A673 (cell line): Measurements from ENCODE around the gene FAAP20. TPM values are rescaled to one million over a fixed set of nuclear protein-coding genes. Genes with fewer than 3 reads are reported as not detected.

Source experiments
- BruUV-seq: library from RNA; stranded (reverse); fragments of 400-500 nt; replicated peaks from 2 replicates; lab custom pipeline; 2021; lab: Mats Ljungman, UMichigan
- CTCF ChIA-PET: fragments of 300-600 bp; sonication (Branson Sonifier 250); formaldehyde crosslinking; loops from one replicate; lab custom pipeline; 2022; ENCODE audit warnings: antibody characterized with exemption; lab: Charles Lee
- POLR2A ChIA-PET: fragments of 300-600 bp; sonication (Branson Sonifier 250); formaldehyde crosslinking; loops from one replicate; lab custom pipeline; 2022; ENCODE audit warnings: antibody characterized with exemption; ENCODE audit not compliant: low non-redundant PET; lab: Charles Lee
- DNase-seq: peaks from one replicate; pipeline ENCODE4 v3.0.0-alpha.2; 2015; ENCODE audit warnings: low spot score
- H3K27ac ChIP-seq: fragments of 200-600 bp; sonication (generic); 2 replicates; pipeline ENCODE4 v1.5.1; 2016; ENCODE audit warnings: mixed run types, low read depth, mild to moderate bottlenecking, mixed read lengths, antibody characterized with exemption, low read length; ENCODE audit not compliant: poor library complexity, severe bottlenecking
- H3K27me3 ChIP-seq: fragments of 200-600 bp; sonication (generic); replicated peaks from 2 replicates; pipeline ENCODE4 v1.6.1; 2017; ENCODE audit warnings: mixed run types, low read depth, mild to moderate bottlenecking, mixed read lengths, antibody characterized with exemption, low read length; ENCODE audit not compliant: insufficient read depth, poor library complexity
- H3K36me3 ChIP-seq: fragments of 200-600 bp; sonication (generic); 2 replicates; pipeline ENCODE4 v1.6.1; 2016; ENCODE audit warnings: mixed run types, mild to moderate bottlenecking, mixed read lengths, antibody characterized with exemption, low read length; ENCODE audit not compliant: insufficient read depth, poor library complexity, severe bottlenecking
- H3K4me1 ChIP-seq: fragments of 200-600 bp; sonication (generic); 2 replicates; pipeline ENCODE4 v1.6.1; 2017; ENCODE audit warnings: mixed run types, mild to moderate bottlenecking, mixed read lengths, antibody characterized with exemption, low read length; ENCODE audit not compliant: insufficient read depth, poor library complexity, severe bottlenecking
- H3K4me3 ChIP-seq: fragments of 200-600 bp; sonication (generic); 2 replicates; pipeline ENCODE4 v1.5.1; 2016; ENCODE audit warnings: low read depth, mixed run types, mild to moderate bottlenecking, mixed read lengths, low read length; ENCODE audit not compliant: poor library complexity, severe bottlenecking
- H3K9me3 ChIP-seq: fragments of 200-600 bp; sonication (generic); 2 replicates; pipeline ENCODE4 v1.6.1; 2016; ENCODE audit warnings: mixed run types, low read depth, mild to moderate bottlenecking, mixed read lengths, antibody characterized with exemption, low read length; ENCODE audit not compliant: poor library complexity, severe bottlenecking
- EZH2 ChIP-seq: fragments of 200-600 bp; sonication (generic); IDR thresholded peaks from 2 replicates; pipeline ENCODE4 v1.6.1; 2017; ENCODE audit warnings: borderline replicate concordance, low read depth, mild to moderate bottlenecking, mixed read lengths, antibody characterized with exemption, low read length; ENCODE audit not compliant: poor library complexity, severe bottlenecking
- intact Hi-C: fragments of 100-400 bp; cut with micrococcal nuclease; formaldehyde crosslinking; loops from one replicate; pipeline ENCODE4 v1.10.0; 2022; ENCODE audit not compliant: unreplicated experiment
- total RNA-seq: library from RNA; stranded (reverse); gene quantifications from 2 replicates; pipeline ENCODE4 v1.2.3, GENCODE V29; 2021
- TF ChIP-seq, protein P1 (sequence below): fragments of 300-800, 200-600 bp; sonication (generic); conservative IDR thresholded peaks from 2 replicates; pipeline ENCODE4 v1.5.1; 2017; ENCODE audit warnings: low read depth, mild to moderate bottlenecking, antibody characterized with exemption, low read length, moderate library complexity, mixed read lengths

The FAAP20 gene
- total RNA-seq, 1 experiment from 2014 or later: 114 TPM

DNA sequence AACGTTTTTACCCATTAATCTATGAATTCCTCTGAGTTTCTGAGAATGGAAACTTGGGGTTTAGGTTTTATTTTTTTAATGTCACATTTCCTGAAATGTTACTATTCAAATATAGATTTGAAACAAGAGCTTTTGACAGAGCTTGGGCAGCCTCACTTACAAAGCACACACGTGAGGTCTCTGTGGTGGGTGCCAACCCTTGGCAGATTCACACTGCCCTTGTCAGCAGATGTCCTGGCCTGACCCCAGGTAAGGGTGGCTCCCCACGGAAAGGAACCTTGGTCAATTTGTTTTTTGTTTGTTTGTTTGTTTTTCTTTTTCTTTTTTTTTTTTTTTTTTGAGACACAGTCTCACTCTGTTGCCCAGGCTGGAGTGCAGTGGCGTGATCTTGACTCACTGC, 53.5 kb downstream of the FAAP20 start:
- no peaks in the 10 kb centered on the region for H3K36me3 ChIP-seq
- TF ChIP-seq EZH2: no peak
- TF ChIP-seq, protein P1, sequence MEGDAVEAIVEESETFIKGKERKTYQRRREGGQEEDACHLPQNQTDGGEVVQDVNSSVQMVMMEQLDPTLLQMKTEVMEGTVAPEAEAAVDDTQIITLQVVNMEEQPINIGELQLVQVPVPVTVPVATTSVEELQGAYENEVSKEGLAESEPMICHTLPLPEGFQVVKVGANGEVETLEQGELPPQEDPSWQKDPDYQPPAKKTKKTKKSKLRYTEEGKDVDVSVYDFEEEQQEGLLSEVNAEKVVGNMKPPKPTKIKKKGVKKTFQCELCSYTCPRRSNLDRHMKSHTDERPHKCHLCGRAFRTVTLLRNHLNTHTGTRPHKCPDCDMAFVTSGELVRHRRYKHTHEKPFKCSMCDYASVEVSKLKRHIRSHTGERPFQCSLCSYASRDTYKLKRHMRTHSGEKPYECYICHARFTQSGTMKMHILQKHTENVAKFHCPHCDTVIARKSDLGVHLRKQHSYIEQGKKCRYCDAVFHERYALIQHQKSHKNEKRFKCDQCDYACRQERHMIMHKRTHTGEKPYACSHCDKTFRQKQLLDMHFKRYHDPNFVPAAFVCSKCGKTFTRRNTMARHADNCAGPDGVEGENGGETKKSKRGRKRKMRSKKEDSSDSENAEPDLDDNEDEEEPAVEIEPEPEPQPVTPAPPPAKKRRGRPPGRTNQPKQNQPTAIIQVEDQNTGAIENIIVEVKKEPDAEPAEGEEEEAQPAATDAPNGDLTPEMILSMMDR: no peak
- no TSS peak for BruUV-seq
- DNase-seq: no peak
- H3K9me3 ChIP-seq: no peaks in the 10 kb centered on the region
- H3K27me3 ChIP-seq: no peaks in the 10 kb centered on the region
- intact Hi-C loops: no loop called here
- no peaks in the 10 kb centered on the region for H3K4me1 ChIP-seq
- ChIA-PET CTCF (interaction anchor here (0.6 to 1.0 kb wide), 2 partner anchors 14 to 50 kb away, joined by 3 to 4 read pairs; no protein-coding TSS in a partner anchor), POLR2A (no interaction called here)
- H3K4me3 ChIP-seq: no peak overlapping the region
- no peak overlapping the region for H3K27ac ChIP-seq

Other genes with a start within 250 kb of the FAAP20 start
- not detected in 2 replicates for gene CFAP74, start 191.0 kb downstream of the FAAP20 start, total RNA-seq
- not detected in 2 replicates for gene GABRD, start 175.4 kb downstream of the FAAP20 start, total RNA-seq
- 1.9 and 3.2 TPM in 2 replicates for gene PRKCZ, start 144.4 kb downstream of the FAAP20 start, total RNA-seq
- 84.9 and 88.1 TPM in 2 replicates for gene SKI, start 33.5 kb upstream of the FAAP20 start, total RNA-seq
- 24.7 and 29.8 TPM in 2 replicates for gene MORN1, start 196.8 kb upstream of the FAAP20 start, total RNA-seq
- gene RER1, start 197.1 kb upstream of the FAAP20 start, total RNA-seq: 152 and 154 TPM in 2 replicates
- gene PEX10, start 217.8 kb upstream of the FAAP20 start, total RNA-seq: 27.6 and 28.0 TPM in 2 replicates